VCaP (cell line): ENCODE data around the gene CTNNA2.

ENCODE experiments used
- H3K27ac ChIP-seq: fragments of 450-650 bp; 2 replicates; pipeline ENCODE4 v1.5.1; 2017
- TF ChIP-seq, protein P1 (sequence below): fragments of 450-650 bp; conservative IDR thresholded peaks from 2 replicates; pipeline ENCODE4 v1.5.1; 2017; ENCODE audit warnings: mild to moderate bottlenecking, moderate library complexity

The CTNNA2 gene

DNA sequence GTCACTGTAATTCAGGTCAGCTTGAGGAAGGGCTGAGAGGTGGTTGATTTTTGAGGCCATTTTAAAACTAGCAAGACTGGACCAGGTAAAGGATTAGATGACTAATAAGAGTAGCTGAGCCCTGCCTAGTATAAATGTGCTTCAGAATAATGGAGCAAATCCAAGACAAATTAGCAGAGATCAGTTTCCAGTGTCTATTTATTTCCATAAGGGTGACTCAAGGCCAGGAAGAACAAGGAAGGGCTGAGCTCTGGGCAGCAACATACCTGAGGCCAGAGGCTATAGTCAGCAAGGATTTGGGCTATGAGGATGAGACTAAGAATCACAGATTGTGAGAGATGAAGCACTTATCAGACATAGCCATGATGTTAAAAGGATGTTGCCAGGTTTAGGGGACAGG is 1130.7 kb downstream of the CTNNA2 start:
- TF ChIP-seq, protein P1, sequence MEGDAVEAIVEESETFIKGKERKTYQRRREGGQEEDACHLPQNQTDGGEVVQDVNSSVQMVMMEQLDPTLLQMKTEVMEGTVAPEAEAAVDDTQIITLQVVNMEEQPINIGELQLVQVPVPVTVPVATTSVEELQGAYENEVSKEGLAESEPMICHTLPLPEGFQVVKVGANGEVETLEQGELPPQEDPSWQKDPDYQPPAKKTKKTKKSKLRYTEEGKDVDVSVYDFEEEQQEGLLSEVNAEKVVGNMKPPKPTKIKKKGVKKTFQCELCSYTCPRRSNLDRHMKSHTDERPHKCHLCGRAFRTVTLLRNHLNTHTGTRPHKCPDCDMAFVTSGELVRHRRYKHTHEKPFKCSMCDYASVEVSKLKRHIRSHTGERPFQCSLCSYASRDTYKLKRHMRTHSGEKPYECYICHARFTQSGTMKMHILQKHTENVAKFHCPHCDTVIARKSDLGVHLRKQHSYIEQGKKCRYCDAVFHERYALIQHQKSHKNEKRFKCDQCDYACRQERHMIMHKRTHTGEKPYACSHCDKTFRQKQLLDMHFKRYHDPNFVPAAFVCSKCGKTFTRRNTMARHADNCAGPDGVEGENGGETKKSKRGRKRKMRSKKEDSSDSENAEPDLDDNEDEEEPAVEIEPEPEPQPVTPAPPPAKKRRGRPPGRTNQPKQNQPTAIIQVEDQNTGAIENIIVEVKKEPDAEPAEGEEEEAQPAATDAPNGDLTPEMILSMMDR: no peak

DNA sequence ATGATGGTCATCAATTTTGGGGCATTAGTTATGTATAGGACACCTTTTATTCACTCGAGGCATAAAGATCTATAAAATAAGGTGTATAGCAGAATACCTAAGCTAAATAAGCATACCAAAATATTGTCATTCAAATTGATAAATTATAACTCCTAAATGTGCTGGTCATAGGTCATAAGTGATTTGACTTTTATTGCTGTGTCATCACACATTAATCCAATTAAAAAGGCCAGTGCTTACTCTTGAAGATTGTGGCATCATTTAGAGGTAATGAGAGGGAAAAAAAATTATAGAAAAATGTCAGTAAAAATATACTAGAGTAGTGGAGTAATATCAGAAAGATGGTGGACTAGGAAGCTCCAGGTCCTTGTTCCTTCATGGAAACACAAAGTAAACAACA is 1138.6 kb downstream of the CTNNA2 start:
- TF ChIP-seq, protein P1: no peak
- H3K27ac ChIP-seq: no peak overlapping the region

More for the DNA sequence above, 1130.7 kb downstream of the CTNNA2 start:
- no peak overlapping the region for H3K27ac ChIP-seq

DNA sequence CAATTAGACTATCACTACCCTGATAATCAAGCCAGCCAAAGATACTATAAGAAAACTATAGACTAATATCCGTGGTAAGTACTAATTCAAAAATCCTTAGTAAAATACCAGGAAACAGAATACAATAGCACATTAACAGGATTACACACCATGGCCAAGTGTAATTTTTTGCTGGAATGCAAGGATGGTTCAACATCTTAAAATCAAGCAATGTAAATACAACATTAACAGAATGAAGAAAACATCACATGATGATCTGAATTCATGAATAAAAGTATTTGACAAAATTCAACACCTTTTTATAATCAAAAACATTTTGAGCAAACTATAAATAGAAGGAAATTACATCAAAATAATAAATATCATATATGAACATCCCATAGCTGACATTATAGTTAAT is 1142.4 kb downstream of the CTNNA2 start:
- no peak overlapping the region for H3K27ac ChIP-seq
- TF ChIP-seq, protein P1: no peak

DNA sequence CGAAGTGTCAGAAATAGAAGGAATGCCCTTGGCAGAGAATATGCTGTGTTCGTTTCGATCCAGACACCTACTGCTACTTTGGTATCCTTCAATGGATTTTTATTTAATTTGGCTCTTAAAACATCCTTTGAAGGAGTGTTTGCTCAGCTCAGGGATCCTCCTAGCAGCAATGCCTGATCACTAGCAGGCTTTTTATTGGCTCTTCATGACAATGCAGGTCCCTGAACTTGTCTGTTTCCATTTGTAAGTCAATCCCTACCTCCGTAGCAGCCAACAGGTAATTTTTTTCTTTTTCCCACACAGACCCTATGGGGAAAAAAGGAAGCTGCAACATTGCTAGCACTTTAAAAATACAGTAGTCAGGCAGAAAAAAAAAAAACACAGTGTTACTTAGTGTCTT is 1157.9 kb downstream of the CTNNA2 start:
- TF ChIP-seq, protein P1: no peak
- H3K27ac ChIP-seq: no peak overlapping the region

DNA sequence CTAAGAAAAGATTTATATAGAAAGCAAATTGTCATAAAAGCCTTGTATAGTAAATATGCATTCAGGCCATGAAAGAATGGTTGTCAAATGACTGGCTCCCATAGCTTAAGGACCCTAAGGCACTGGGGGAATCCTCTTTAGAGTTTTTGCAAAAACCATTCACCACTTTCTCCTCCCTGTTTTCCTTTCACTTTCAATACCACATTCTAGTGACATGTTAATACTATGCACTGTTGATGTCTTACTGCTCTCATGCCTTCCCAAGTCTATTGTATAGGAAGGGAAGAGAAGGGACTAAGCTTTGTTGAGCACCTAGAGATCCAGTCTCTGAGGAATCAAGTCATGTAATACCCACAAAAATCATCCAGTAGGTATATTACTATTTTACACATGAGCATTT is 1174.7 kb downstream of the CTNNA2 start:
- TF ChIP-seq, protein P1: no peak
- no peak overlapping the region for H3K27ac ChIP-seq

DNA sequence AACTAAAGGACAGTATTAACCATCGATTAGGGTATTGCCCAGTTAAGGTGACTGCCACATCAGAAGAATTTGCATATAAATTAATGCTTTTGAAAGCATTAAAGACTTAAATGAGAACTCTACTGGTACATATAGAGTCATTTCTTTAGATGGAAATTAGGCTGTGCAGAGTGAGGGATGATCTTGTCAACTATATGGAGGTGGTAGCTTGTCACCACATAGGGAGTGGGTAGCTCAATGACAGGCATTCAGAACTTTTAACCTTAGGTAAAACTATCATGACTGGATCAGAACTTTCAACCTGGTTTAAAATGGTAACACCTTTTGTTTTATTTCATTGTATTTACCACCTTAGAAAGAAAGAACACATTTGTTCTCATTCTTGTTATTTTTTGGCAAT is 1176.3 kb downstream of the CTNNA2 start:
- no peak overlapping the region for H3K27ac ChIP-seq
- TF ChIP-seq, protein P1: no peak
